Testis (tissue), 3 donors: ENCODE measurements around the gene JSRP1. TPM values are rescaled to one million over a fixed set of nuclear protein-coding genes. Genes with fewer than 3 reads are reported as not detected.

Experiments
- DNase-seq: peaks from one replicate; pipeline ENCODE4 v3.0.0-alpha.2; 2019
- H3K27ac ChIP-seq, 2 donors: fragments of 200-600 bp; sonication (generic); one replicate each; pipeline ENCODE4 v1.5.1; 2019
- H3K27me3 ChIP-seq: fragments of 200-600 bp; sonication (generic); one replicate; pipeline ENCODE4 v1.5.1; 2019
- H3K36me3 ChIP-seq: fragments of 200-600 bp; sonication (generic); one replicate; pipeline ENCODE4 v1.5.1; 2017; ENCODE audit warnings: low read depth; ENCODE audit errors: missing control alignments
- H3K4me1 ChIP-seq: fragments of 200-600 bp; sonication (generic); one replicate; pipeline ENCODE4 v1.5.1; 2019
- H3K4me3 ChIP-seq, 2 donors: fragments of 200-600 bp; sonication (generic); one replicate each; pipeline ENCODE4 v1.5.1; 2017 to 2019
- H3K9me3 ChIP-seq: fragments of 200-600 bp; sonication (generic); one replicate; pipeline ENCODE4 v1.5.1; 2017
- POLR2A ChIP-seq: fragments of 450-650 bp; IDR thresholded peaks from one replicate; pipeline ENCODE4 v1.6.1; 2017; ENCODE audit warnings: antibody characterized with exemption, mild to moderate bottlenecking, moderate library complexity
- WGBS, 2 donors: methylation state at CpG; one replicate each; pipeline ENCODE4 v1.1.5; 2018; 5-methylcytosine and 5-hydroxymethylcytosine counted together
- intact Hi-C: fragments of 100-400 bp; cut with DNase I; formaldehyde crosslinking; loops from one replicate; pipeline ENCODE4 v1.15.1; 2023; ENCODE audit warnings: low total_unique reads
- polyA plus RNA-seq: library from polyadenylated mRNA; stranded (reverse); fragments of 350-450 nt; fragmentation: Illumina TruSeq; extraction: RNeasy Lipid Tissue Mini Kit (QIAGEN cat#74804); gene quantifications from one replicate; pipeline ENCODE4 v1.2.3, GENCODE V29; 2014; ENCODE audit warnings: low read depth, low replicate concordance; ENCODE audit not compliant: insufficient read depth
- total RNA-seq, 2 donors: library from RNA; depleted of rRNA; stranded (reverse); fragments of >200 nt; gene quantifications; one replicate each; pipeline ENCODE4 v1.2.3, GENCODE V29; 2016
- TF ChIP-seq, protein P1 (sequence below), 3 experiments: fragments of 450-650 bp in 2 of 3; fragments of 200-600 bp in 1 of 3; sonication (generic) in 1 of 3; IDR thresholded peaks; one replicate each; pipeline ENCODE4 v1.5.1; 2016 to 2019; ENCODE audit warnings: antibody characterized with exemption in 3 of 3, mild to moderate bottlenecking in 2 of 3, moderate library complexity in 1 of 3

The JSRP1 gene
- total and polyA plus RNA-seq, 3 donors from 2014 or later = 2.2 to 4.6 (median 2.6) TPM

DNA sequence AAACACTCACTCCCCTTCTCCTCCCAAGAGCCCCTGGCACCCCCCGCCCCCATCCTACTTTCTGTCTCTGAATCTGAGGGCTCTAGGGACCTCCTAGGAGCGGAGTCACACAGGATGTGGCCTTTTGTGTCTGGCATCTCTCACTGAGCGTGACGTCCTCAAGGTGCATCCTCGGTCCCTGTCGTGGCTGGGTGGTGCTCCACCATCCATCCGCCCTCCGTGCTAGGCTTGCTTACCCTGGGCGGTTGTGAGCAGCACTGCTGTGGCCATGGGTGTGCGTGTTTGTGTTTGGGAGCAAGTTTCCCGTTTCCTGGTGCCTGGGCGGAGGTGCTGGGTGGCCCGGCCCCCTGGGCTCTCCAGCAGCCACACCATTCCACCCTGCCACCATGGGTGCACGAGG is 32.3 kb downstream of the JSRP1 start:
- intact Hi-C loops = no loop called here

DNA sequence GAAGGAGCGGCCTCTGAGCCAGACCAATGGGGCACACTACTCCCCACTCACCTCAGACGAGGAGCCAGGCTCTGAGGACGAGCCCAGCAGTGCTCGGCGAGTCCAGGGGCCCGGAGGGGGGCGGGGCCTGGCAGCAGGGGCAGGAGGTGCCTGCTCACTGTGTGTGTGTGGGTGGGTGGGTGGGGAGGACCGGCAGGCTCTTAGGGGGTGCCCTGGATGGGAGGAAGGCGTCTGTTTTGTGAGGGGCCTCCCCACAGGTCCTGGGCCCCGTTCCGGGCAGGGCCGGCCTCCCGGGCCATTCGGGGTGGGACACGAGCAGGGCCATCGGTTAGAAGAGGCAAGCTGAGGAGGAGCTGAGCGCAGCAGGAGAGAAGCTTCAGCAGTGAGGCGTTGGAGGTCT is 32.8 kb downstream of the JSRP1 start:
- intact Hi-C loops = no loop called here
- H3K4me1 ChIP-seq = peaks cover 16% of the 10 kb centered on the region
- no peaks in the 10 kb centered on the region for H3K36me3 ChIP-seq
- WGBS, 2 donors = 86 to 89% methylated on average over 13 to 18 of the region's 18 CpGs
- TF ChIP-seq, protein P1, sequence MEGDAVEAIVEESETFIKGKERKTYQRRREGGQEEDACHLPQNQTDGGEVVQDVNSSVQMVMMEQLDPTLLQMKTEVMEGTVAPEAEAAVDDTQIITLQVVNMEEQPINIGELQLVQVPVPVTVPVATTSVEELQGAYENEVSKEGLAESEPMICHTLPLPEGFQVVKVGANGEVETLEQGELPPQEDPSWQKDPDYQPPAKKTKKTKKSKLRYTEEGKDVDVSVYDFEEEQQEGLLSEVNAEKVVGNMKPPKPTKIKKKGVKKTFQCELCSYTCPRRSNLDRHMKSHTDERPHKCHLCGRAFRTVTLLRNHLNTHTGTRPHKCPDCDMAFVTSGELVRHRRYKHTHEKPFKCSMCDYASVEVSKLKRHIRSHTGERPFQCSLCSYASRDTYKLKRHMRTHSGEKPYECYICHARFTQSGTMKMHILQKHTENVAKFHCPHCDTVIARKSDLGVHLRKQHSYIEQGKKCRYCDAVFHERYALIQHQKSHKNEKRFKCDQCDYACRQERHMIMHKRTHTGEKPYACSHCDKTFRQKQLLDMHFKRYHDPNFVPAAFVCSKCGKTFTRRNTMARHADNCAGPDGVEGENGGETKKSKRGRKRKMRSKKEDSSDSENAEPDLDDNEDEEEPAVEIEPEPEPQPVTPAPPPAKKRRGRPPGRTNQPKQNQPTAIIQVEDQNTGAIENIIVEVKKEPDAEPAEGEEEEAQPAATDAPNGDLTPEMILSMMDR (IDR thresholded peaks at IDR 0.05) = no peak
- TF ChIP-seq POLR2A = no peak
- no peak overlapping the region for H3K4me3 ChIP-seq
- H3K9me3 ChIP-seq = no peaks in the 10 kb centered on the region
- no peak overlapping the region for H3K27ac ChIP-seq
- no peak for DNase-seq
- no peaks in the 10 kb centered on the region for H3K27me3 ChIP-seq

More for the DNA sequence above, 32.3 kb downstream of the JSRP1 start:
- H3K9me3 ChIP-seq = no peaks in the 10 kb centered on the region
- no peak for DNase-seq
- H3K4me3 ChIP-seq = no peak overlapping the region
- no peak overlapping the region for H3K27ac ChIP-seq
- WGBS, 2 donors = 93 to 96% methylated on average over 14 of the region's 14 CpGs
- H3K4me1 ChIP-seq = peaks cover 16% of the 10 kb centered on the region
- TF ChIP-seq, protein P1 (IDR thresholded peaks at IDR 0.05) = no peak
- TF ChIP-seq POLR2A = no peak
- H3K27me3 ChIP-seq = no peaks in the 10 kb centered on the region
- no peaks in the 10 kb centered on the region for H3K36me3 ChIP-seq

DNA sequence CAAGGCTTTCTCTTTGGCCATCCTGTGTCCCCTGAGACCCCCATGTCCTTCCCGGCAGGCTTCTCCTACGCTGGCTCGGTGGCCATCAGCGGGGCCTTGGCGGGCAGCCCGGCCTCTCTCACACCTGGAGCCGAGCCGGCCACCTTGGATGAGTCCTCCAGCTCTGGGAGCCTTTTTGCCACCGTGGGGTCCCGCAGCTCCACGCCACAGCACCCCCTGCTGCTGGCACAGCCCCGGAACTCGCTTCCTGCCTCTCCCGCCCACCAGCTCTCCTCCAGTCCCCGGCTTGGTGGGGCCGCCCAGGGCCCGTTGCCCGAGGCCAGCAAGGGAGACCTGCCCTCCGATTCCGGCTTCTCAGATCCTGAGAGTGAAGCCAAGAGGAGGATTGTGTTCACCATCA is 34.3 kb downstream of the JSRP1 start:
- peak overlapping the region; percentile 5 to 41 for H3K27ac ChIP-seq
- no peaks in the 10 kb centered on the region for H3K9me3 ChIP-seq
- no peak for DNase-seq
- no peaks in the 10 kb centered on the region for H3K36me3 ChIP-seq
- H3K27me3 ChIP-seq = no peaks in the 10 kb centered on the region
- TF ChIP-seq POLR2A = no peak
- TF ChIP-seq, protein P1 (IDR thresholded peaks at IDR 0.05) = peak in 1 of 3 experiments; percentile 13
- peaks cover 16% of the 10 kb centered on the region for H3K4me1 ChIP-seq
- WGBS, 2 donors = 53 to 56% methylated on average over 11 to 12 of the region's 20 CpGs
- intact Hi-C loops = no loop called here
- H3K4me3 ChIP-seq = no peak overlapping the region

DNA sequence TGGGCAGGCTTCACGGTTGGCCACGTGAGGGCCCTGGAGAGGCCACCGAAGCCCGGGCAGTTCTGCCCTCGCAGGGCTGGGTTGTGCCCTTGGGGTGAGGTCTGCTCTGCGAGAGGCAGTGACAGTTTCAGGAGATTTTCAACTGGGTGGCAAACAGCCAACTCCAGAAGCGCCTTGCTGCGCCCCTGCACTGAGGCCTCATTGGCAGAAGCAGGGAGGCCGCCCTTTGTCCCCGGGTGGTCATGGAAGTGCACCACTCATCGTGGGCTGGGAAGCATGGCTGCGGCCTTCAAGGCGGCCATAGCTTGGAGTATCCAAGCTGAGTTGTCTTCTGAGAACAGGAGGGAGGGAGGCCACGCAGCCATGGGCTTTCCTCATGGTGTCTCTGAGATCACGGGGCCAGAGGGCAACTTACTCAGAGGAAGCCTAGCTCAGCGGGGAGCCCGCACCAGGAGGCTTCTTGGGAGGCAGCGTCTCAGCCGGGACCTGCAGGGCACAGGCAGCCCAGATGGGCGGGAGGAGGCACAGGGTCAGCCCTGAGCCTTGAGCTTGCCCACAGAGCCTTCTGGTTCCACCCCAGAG is 34.9 kb downstream of the JSRP1 start:
- 62 to 66% methylated on average over 13 to 20 of the region's 20 CpGs for WGBS, 2 donors
- Histone ChIP-seq H3K4me1 (peaks cover 16% of the 10 kb centered on the region), H3K27me3 (no peaks in the 10 kb centered on the region), H3K4me3 (no peak overlapping the region), H3K36me3 (no peaks in the 10 kb centered on the region), H3K9me3 (no peaks in the 10 kb centered on the region), H3K27ac (peak overlapping the region; percentile 5 to 41)
- TF ChIP-seq POLR2A = no peak
- TF ChIP-seq, protein P1 (IDR thresholded peaks at IDR 0.05) = no peak
- intact Hi-C loops = no loop called here
- DNase-seq = peak; percentile 67

DNA sequence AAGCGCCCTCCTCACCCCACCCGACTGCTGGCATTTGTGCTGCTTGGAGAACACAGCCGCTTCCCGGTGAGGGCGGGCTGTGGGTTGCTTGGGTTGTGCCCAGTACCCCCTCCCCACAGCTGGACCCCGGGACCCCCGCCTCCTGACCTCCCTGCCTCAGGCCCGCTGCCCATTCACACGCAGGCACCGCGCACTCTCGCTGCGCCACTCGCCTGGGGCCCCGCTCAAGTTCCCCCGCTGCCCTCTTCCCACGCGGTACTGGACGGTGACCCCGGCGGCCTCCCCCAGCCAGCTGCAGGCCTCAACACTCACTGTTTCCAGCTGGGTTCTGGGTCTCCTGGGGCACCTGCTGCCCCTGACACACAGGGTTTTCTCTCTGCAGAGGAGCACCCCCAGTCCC is 36.5 kb downstream of the JSRP1 start:
- intact Hi-C loops = no loop called here
- Histone ChIP-seq H3K27ac (no peak overlapping the region), H3K4me3 (no peak overlapping the region), H3K9me3 (no peaks in the 10 kb centered on the region), H3K4me1 (peaks cover 16% of the 10 kb centered on the region), H3K36me3 (no peaks in the 10 kb centered on the region), H3K27me3 (no peaks in the 10 kb centered on the region)
- DNase-seq = no peak
- TF ChIP-seq, protein P1 (IDR thresholded peaks at IDR 0.05) = no peak
- TF ChIP-seq POLR2A = no peak
- 95% methylated on average over 19 to 21 of the region's 21 CpGs for WGBS, 2 donors
